ENCODE measurements around the gene SDCCAG8.

- TF ChIP-seq POLR2A (IDR thresholded peaks at IDR 0.05) (no peak), CTCF (IDR thresholded peaks at IDR 0.05) (no peak)
Measured at GRCh38 chr1:243414152-243414494, 158.3 kb downstream of the SDCCAG8 start.

All from esophagus squamous epithelium (tissue), 4 donors.